Measurements from ENCODE around the gene ABCB8. TPM values are rescaled to one million over a fixed set of nuclear protein-coding genes. Genes with fewer than 3 reads are reported as not detected.

ABCB8 gene
- polyA plus RNA-seq, 1 of the 3 experiments (the other 2 are of a cell fraction) = 36.0 TPM

DNA sequence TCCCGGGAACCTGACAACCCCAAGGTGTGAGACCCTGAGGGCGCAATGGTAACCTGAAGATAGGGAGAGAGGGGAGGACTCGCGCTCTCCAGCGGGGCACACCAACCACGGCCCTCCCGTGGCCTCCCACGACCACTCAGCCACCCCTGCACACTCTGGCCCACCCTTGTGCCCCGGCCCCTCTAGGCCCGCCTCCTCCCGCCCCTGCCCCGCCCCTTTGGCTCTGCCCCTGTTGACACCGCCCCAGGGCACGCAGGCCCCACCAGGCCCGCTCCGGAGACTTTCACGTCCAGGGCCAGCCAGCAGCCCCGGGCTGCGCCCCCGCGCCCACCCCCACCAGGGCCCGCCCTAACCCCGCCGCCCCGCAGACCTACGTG, 14.9 kb upstream of the ABCB8 start:
- peak overlapping the region in 1 of 2 experiments; percentile 80; a peak in 2 of 4 replicates for H3K27ac ChIP-seq (ENCODE audit: low read depth in 2 of 2, low read length in 1 of 2)
- peaks cover 0 to 32% of the 10 kb centered on the region in 2 experiments; a peak in 1 of 4 replicates for H3K4me1 ChIP-seq (ENCODE audit: control insufficient read depth in 1 of 2, insufficient read depth in 2 of 2, low read depth in 1 of 2, low read length in 1 of 2)
- H3K79me2 ChIP-seq (ENCODE audit: insufficient read depth) = no peaks in the 10 kb centered on the region
- H3K9me2 ChIP-seq = no peaks in the 10 kb centered on the region
- H3K27me3 ChIP-seq (ENCODE audit: insufficient read depth) = no peaks in the 10 kb centered on the region
- WGBS (ENCODE audit: low lambda C conversion rate) = 33% methylated on average over 14 of the region's 26 CpGs
- H3K9me3 ChIP-seq = no peaks in the 10 kb centered on the region
- ChIA-PET POLR2A (interaction anchor here (0.7 to 1.1 kb wide), 6 partner anchors 15 to 74 kb away, joined by 3 to 15 read pairs (median 3); partner anchors contain the start of gene ABCB8), CTCF (interaction anchor here (0.6 to 11.3 kb wide), 31 partner anchors 10 to 636 kb away, joined by 3 to 151 read pairs (median 4); partner anchors contain the start of genes ABCB8, FASTK, NOS3 and SLC4A2)
- H2AFZ ChIP-seq (ENCODE audit: low read depth) = peak overlapping the region; percentile 91
- no peaks in the 10 kb centered on the region for H3K36me3 ChIP-seq (replicated peaks in 1 of 2; ENCODE audit: control insufficient read depth in 1 of 2, insufficient read depth in 2 of 2, low read length in 1 of 2)
- peak; percentile 96 for DNase-seq
- H4K20me1 ChIP-seq (ENCODE audit: insufficient read depth) = no peaks in the 10 kb centered on the region
- TF ChIP-seq FOXJ3 (CRISPR knock-in tag; IDR thresholded peaks at IDR 0.05) (0 out of 2 replicates have a peak, but pooled peaks have one; percentile 9), MEF2A (IDR thresholded peaks at IDR 0.05; ENCODE audit: borderline replicate concordance, low read depth) (no peak)
- H3F3A ChIP-seq (replicated peaks; ENCODE audit: insufficient read depth) = no peaks in the 10 kb centered on the region
- peak overlapping the region; percentile 43 to 50; a peak in 3 of 4 replicates for H3K4me3 ChIP-seq (ENCODE audit: low read depth in 2 of 2, low read length in 1 of 2)
- H3K4me2 ChIP-seq = peak overlapping the region; percentile 68
- no peak overlapping the region for H3K9ac ChIP-seq

DNA sequence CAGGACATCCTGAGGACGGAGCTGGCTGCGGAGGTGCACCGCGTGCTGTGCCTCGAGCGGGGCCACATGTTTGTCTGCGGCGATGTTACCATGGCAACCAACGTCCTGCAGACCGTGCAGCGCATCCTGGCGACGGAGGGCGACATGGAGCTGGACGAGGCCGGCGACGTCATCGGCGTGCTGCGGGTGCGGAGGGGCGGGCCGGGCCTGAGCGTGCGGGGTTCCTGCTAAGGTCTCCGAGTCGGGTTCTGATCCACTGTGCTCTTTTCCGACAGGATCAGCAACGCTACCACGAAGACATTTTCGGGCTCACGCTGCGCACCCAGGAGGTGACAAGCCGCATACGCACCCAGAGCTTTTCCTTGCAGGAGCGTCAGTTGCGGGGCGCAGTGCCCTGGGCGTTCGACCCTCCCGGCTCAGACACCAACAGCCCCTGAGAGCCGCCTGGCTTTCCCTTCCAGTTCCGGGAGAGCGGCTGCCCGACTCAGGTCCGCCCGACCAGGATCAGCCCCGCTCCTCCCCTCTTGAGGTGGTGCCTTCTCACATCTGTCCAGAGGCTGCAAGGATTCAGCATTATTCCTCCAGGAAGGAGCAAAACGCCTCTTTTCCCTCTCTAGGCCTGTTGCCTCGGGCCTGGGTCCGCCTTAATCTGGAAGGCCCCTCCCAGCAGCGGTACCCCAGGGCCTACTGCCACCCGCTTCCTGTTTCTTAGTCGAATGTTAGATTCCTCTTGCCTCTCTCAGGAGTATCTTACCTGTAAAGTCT, 14.3 kb upstream of the ABCB8 start:
- no peaks in the 10 kb centered on the region for H4K20me1 ChIP-seq (ENCODE audit: insufficient read depth)
- H3K9ac ChIP-seq = no peak overlapping the region; the same call in 1 of the 2 replicates
- no peaks in the 10 kb centered on the region for H3K27me3 ChIP-seq (ENCODE audit: insufficient read depth)
- CTCF ChIA-PET = interaction anchor here (0.5 to 11.3 kb wide), 28 partner anchors 10 to 1771 kb away, joined by 3 to 151 read pairs (median 4); partner anchors contain the start of genes ABCB8, FASTK and NOS3
- H3F3A ChIP-seq (replicated peaks; ENCODE audit: insufficient read depth) = no peaks in the 10 kb centered on the region
- H2AFZ ChIP-seq (ENCODE audit: low read depth) = peak overlapping the region; percentile 91
- H3K4me2 ChIP-seq = peak overlapping the region; percentile 68
- peak overlapping the region in 1 of 2 experiments; percentile 80; a peak in 2 of 4 replicates for H3K27ac ChIP-seq (ENCODE audit: low read depth in 2 of 2, low read length in 1 of 2)
- H3K9me3 ChIP-seq = no peaks in the 10 kb centered on the region
- no peaks in the 10 kb centered on the region for H3K36me3 ChIP-seq (replicated peaks in 1 of 2; ENCODE audit: control insufficient read depth in 1 of 2, insufficient read depth in 2 of 2, low read length in 1 of 2)
- peaks cover 0 to 35% of the 10 kb centered on the region in 2 experiments; a peak in 1 of 4 replicates for H3K4me1 ChIP-seq (ENCODE audit: control insufficient read depth in 1 of 2, insufficient read depth in 2 of 2, low read depth in 1 of 2, low read length in 1 of 2)
- DNase-seq = peak; percentile 98
- H3K79me2 ChIP-seq (ENCODE audit: insufficient read depth) = no peaks in the 10 kb centered on the region
- peak overlapping the region; percentile 11 to 50; a peak in 2 of 4 replicates for H3K4me3 ChIP-seq (ENCODE audit: low read depth in 2 of 2, low read length in 1 of 2)
- no peaks in the 10 kb centered on the region for H3K9me2 ChIP-seq
- POLR2A ChIA-PET = interaction anchor here (0.6 to 1.1 kb wide), 8 partner anchors 15 to 73 kb away, joined by 3 to 15 read pairs (median 3); partner anchors contain the start of genes ABCB8 and ASIC3
- WGBS (ENCODE audit: low lambda C conversion rate) = 37% methylated on average over 15 of the region's 55 CpGs
- no peak for TF ChIP-seq POLR2AphosphoS5 (IDR thresholded peaks at IDR 0.05; ENCODE audit: low read depth, low read length)
- no peak for TF ChIP-seq SIN3A (IDR thresholded peaks at IDR 0.05; ENCODE audit: borderline replicate concordance, low read depth, low read length)
- no peak for TF ChIP-seq NRF1 (IDR thresholded peaks at IDR 0.05; ENCODE audit: low read depth, low read length)
- no peak for TF ChIP-seq RCOR1 (IDR thresholded peaks at IDR 0.05; ENCODE audit: low read length)
- TF ChIP-seq RFX5 (IDR thresholded peaks at IDR 0.05; ENCODE audit: low read length) = peak; percentile 88
- TF ChIP-seq, protein P1, sequence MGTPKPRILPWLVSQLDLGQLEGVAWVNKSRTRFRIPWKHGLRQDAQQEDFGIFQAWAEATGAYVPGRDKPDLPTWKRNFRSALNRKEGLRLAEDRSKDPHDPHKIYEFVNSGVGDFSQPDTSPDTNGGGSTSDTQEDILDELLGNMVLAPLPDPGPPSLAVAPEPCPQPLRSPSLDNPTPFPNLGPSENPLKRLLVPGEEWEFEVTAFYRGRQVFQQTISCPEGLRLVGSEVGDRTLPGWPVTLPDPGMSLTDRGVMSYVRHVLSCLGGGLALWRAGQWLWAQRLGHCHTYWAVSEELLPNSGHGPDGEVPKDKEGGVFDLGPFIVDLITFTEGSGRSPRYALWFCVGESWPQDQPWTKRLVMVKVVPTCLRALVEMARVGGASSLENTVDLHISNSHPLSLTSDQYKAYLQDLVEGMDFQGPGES (IDR thresholded peaks at IDR 0.05; ENCODE audit: low read depth, low read length) = no peak
- TF ChIP-seq YY1 (IDR thresholded peaks at IDR 0.05; ENCODE audit: low read depth) = no peak
- TF ChIP-seq TCF12 (IDR thresholded peaks at IDR 0.05) = no peak
- TF ChIP-seq CHD2 (IDR thresholded peaks at IDR 0.05; ENCODE audit: low read length, partially characterized antibody) = peak; percentile 45
- peak; percentile 12; the same call in 1 of the 2 replicates for TF ChIP-seq RAD21 (IDR thresholded peaks at IDR 0.05; ENCODE audit: low read length)
- TF ChIP-seq MXI1 (IDR thresholded peaks at IDR 0.05; ENCODE audit: low read depth, low read length) = peak; percentile 98
- TF ChIP-seq, protein P2, sequence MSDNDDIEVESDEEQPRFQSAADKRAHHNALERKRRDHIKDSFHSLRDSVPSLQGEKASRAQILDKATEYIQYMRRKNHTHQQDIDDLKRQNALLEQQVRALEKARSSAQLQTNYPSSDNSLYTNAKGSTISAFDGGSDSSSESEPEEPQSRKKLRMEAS (IDR thresholded peaks at IDR 0.05; ENCODE audit: low read depth) = peak; percentile 96
- TF ChIP-seq CTCF (IDR thresholded peaks at IDR 0.05) = no peak
- TF ChIP-seq EZH2phosphoT487 (IDR thresholded peaks at IDR 0.05; ENCODE audit: borderline replicate concordance, low read depth) = no peak
- TF ChIP-seq GABPA (IDR thresholded peaks at IDR 0.05; ENCODE audit: low read depth) = no peak
- TF ChIP-seq MEF2A (IDR thresholded peaks at IDR 0.05; ENCODE audit: borderline replicate concordance, low read depth) = no peak
- no peak for TF ChIP-seq RXRA (IDR thresholded peaks at IDR 0.05; ENCODE audit: borderline replicate concordance, low read depth)
- TF ChIP-seq FOXM1 (IDR thresholded peaks at IDR 0.05; ENCODE audit: low read depth) = no peak
- no peak for TF ChIP-seq GATA2 (CRISPR knock-in tag; IDR thresholded peaks at IDR 0.05)
- TF ChIP-seq NFIC (IDR thresholded peaks at IDR 0.05; ENCODE audit: borderline replicate concordance) = no peak
- TF ChIP-seq USF2 (IDR thresholded peaks at IDR 0.05; ENCODE audit: borderline replicate concordance, low read depth, low read length) = no peak; the same call in 1 of the 2 replicates
- TF ChIP-seq EP300 (IDR thresholded peaks at IDR 0.05; ENCODE audit: borderline replicate concordance in 1 of 2, low read depth in 1 of 2, low read length in 1 of 2) = 0 out of 4 replicates have a peak, but pooled peaks of 1 of the 2 experiments have one; percentile 56

All from SK-N-SH (cell line).